Measurements from ENCODE around the gene VGLL4.

VGLL4 gene

DNA sequence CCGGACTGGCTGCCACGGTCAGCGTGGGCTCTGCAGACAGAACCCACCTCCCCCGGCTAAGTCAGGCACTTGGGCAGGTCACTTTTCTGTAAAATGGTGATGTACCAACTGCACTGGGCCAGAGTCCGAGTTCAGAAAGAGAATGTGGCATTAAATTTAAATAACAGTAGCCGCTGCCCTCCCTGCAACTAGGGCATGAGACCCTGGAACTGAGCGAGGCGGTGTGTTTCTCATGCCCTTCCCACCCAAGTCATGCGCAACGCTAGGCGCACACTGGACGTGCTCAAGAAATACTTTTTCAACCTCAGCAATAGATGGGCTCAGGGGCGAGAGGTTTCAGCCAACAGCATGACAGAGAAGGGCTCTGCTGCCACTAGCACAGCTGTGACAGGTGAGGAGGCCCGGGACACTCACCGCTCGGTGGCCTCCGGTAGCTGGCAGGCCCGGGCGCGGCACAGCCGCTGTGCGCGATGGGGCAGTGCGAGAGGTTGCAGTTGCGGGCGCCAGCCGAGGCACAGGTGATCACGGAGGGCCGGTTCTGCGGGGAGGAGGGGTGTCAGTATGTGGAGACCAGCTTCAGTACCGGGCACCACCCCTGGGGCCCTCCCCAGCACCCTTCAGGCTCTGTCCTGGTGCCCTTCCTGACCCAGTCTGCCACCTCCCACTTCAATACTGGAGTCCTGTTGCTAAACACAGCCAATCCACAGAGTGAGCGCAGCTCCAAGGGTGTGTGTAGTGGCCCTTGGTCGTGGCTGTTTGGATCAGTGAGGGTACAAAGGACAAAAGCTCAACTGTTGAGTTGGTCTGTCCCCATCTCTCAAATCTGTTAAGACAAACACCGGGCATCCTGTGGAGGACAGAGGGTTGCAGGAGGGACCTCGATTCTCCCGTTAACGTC lies 84.5 kb downstream of the VGLL4 start:
- no CpG with 5 or more reads among the region's 37 CpGs for WGBS (ENCODE audit: extremely low coverage, insufficient coverage, insufficient read length)
- Histone ChIP-seq H3K18ac (ENCODE audit: low read length) (no peak overlapping the region), H3K36me3 (ENCODE audit: control insufficient read depth in 1 of 2, insufficient read depth in 2 of 2, low read length in 2 of 2) (peaks cover 59 to 64% of the 10 kb centered on the region in 2 experiments), H3K79me1 (ENCODE audit: low read length) (peaks cover 4% of the 10 kb centered on the region), H3K9me3 (ENCODE audit: insufficient read depth, low read depth, low read length) (peaks cover 3% of the 10 kb centered on the region), H2BK120ac (ENCODE audit: insufficient read depth, low read length, poor library complexity) (no peak overlapping the region), H4K91ac (ENCODE audit: low read depth, low read length) (no peak overlapping the region), H4K12ac (ENCODE audit: low read depth, low read length) (no peak overlapping the region), H3K4me1 (ENCODE audit: control insufficient read depth in 1 of 2, insufficient read depth in 2 of 2, low read length in 2 of 2) (peaks cover 4 to 7% of the 10 kb centered on the region in 2 experiments), H2AFZ (ENCODE audit: insufficient read depth, low read length, poor library complexity) (no peak overlapping the region), H3K4me2 (ENCODE audit: low read length) (no peak overlapping the region), H3K79me2 (ENCODE audit: control insufficient read depth, insufficient read depth, low read length, poor library complexity) (peaks cover 3% of the 10 kb centered on the region), H3K27me3 (ENCODE audit: insufficient read depth, low read length) (no peaks in the 10 kb centered on the region), H3K23ac (ENCODE audit: low read length) (no peak overlapping the region), H3K27ac (ENCODE audit: low read depth, low read length) (no peak overlapping the region), H2AK5ac (ENCODE audit: low read length) (no peak overlapping the region), H3K14ac (ENCODE audit: low read length) (no peak overlapping the region), H2BK12ac (ENCODE audit: low read length) (no peak overlapping the region), H4K8ac (ENCODE audit: low read depth, low read length) (no peak overlapping the region), H3K4ac (ENCODE audit: low read depth, low read length) (no peak overlapping the region), H3K9ac (ENCODE audit: low read length) (no peak overlapping the region), H2BK5ac (ENCODE audit: low read depth, low read length, poor library complexity) (no peak overlapping the region), H3K4me3 (ENCODE audit: low read depth, low read length) (peak overlapping the region; percentile 8)
- DNase-seq: no peak

DNA sequence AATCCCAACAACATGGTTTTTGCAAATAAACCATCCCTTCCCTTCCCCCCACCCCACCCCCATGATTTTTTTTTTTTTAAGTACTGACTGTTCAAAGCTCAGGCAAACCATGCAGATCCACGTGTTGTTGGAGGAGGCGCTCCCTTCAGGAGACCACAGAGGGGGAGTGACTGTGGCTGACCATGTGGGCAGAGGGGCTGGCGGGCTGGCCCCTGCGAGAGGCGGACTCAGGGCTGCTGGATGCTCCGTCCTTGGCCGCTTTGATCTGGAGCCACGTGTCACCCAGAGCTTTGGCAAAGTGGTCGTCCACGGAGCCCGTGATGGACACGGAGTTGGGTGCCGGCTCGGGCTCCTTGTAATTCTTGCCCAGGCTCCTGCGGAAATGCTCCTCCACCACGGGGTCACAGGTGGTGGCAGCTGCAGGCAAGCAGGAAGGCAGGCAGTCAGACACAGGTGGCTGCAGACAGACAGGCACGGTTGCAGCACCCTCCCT lies 85.3 kb downstream of the VGLL4 start:
- Histone ChIP-seq H2BK120ac (ENCODE audit: insufficient read depth, low read length, poor library complexity) (no peak overlapping the region), H3K14ac (ENCODE audit: low read length) (no peak overlapping the region), H3K9me3 (ENCODE audit: insufficient read depth, low read depth, low read length) (peaks cover 5% of the 10 kb centered on the region), H2BK5ac (ENCODE audit: low read depth, low read length, poor library complexity) (no peak overlapping the region), H3K79me2 (ENCODE audit: control insufficient read depth, insufficient read depth, low read length, poor library complexity) (peaks cover 3% of the 10 kb centered on the region), H4K12ac (ENCODE audit: low read depth, low read length) (no peak overlapping the region), H3K27me3 (ENCODE audit: insufficient read depth, low read length) (no peaks in the 10 kb centered on the region), H2BK12ac (ENCODE audit: low read length) (no peak overlapping the region), H3K4me2 (ENCODE audit: low read length) (no peak overlapping the region), H3K4ac (ENCODE audit: low read depth, low read length) (no peak overlapping the region), H4K8ac (ENCODE audit: low read depth, low read length) (no peak overlapping the region), H3K4me3 (ENCODE audit: low read depth, low read length) (peak overlapping the region; percentile 8), H3K27ac (ENCODE audit: low read depth, low read length) (no peak overlapping the region), H2AFZ (ENCODE audit: insufficient read depth, low read length, poor library complexity) (no peak overlapping the region), H4K91ac (ENCODE audit: low read depth, low read length) (no peak overlapping the region), H3K79me1 (ENCODE audit: low read length) (peaks cover 4% of the 10 kb centered on the region), H3K9ac (ENCODE audit: low read length) (no peak overlapping the region), H2AK5ac (ENCODE audit: low read length) (no peak overlapping the region), H3K4me1 (ENCODE audit: control insufficient read depth in 1 of 2, insufficient read depth in 2 of 2, low read length in 2 of 2) (peaks cover 4 to 7% of the 10 kb centered on the region in 2 experiments), H3K23ac (ENCODE audit: low read length) (no peak overlapping the region), H3K18ac (ENCODE audit: low read length) (no peak overlapping the region), H3K36me3 (ENCODE audit: control insufficient read depth in 1 of 2, insufficient read depth in 2 of 2, low read length in 2 of 2) (peaks cover 62 to 64% of the 10 kb centered on the region in 2 experiments)
- DNase-seq: no peak
- whole genome bisulfite sequencing (ENCODE audit: extremely low coverage, insufficient coverage, insufficient read length): no CpG with 5 or more reads among the region's 17 CpGs

DNA sequence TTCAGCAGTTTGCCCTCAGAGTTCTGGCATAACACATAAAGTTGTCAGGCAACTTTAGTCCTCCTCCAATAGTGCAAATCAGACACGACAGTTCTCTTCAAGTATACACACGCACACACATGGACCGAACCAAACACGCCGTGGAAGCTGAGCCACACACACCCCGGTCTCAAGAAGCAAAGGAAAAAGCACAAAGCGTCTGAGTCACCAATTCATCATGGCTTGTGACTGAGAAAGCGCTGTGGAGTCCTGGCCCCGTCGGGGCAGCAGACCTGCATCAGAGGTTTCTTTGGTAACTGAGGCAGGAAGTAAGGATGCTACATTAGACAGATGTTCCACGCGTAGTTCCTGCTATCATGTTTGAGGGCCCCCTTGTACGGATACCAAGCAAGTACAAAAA lies 85.7 kb downstream of the VGLL4 start:
- Histone ChIP-seq H3K79me1 (ENCODE audit: low read length) (peaks cover 4% of the 10 kb centered on the region), H3K9me3 (ENCODE audit: insufficient read depth, low read depth, low read length) (peaks cover 5% of the 10 kb centered on the region), H3K4me1 (ENCODE audit: control insufficient read depth in 1 of 2, insufficient read depth in 2 of 2, low read length in 2 of 2) (peaks cover 4 to 7% of the 10 kb centered on the region in 2 experiments), H3K27me3 (ENCODE audit: insufficient read depth, low read length) (no peaks in the 10 kb centered on the region), H3K79me2 (ENCODE audit: control insufficient read depth, insufficient read depth, low read length, poor library complexity) (peaks cover 3% of the 10 kb centered on the region), H4K91ac (ENCODE audit: low read depth, low read length) (no peak overlapping the region), H3K27ac (ENCODE audit: low read depth, low read length) (no peak overlapping the region), H4K8ac (ENCODE audit: low read depth, low read length) (no peak overlapping the region), H2BK120ac (ENCODE audit: insufficient read depth, low read length, poor library complexity) (no peak overlapping the region), H3K4ac (ENCODE audit: low read depth, low read length) (no peak overlapping the region), H2AK5ac (ENCODE audit: low read length) (no peak overlapping the region), H2BK5ac (ENCODE audit: low read depth, low read length, poor library complexity) (no peak overlapping the region), H4K12ac (ENCODE audit: low read depth, low read length) (no peak overlapping the region), H3K4me3 (ENCODE audit: low read depth, low read length) (no peak overlapping the region), H3K23ac (ENCODE audit: low read length) (no peak overlapping the region), H2BK12ac (ENCODE audit: low read length) (no peak overlapping the region), H3K36me3 (ENCODE audit: control insufficient read depth in 1 of 2, insufficient read depth in 2 of 2, low read length in 2 of 2) (peaks cover 62 to 64% of the 10 kb centered on the region in 2 experiments), H3K14ac (ENCODE audit: low read length) (no peak overlapping the region), H2AFZ (ENCODE audit: insufficient read depth, low read length, poor library complexity) (no peak overlapping the region), H3K9ac (ENCODE audit: low read length) (no peak overlapping the region), H3K18ac (ENCODE audit: low read length) (no peak overlapping the region), H3K4me2 (ENCODE audit: low read length) (no peak overlapping the region)
- WGBS (ENCODE audit: extremely low coverage, insufficient coverage, insufficient read length): no CpG with 5 or more reads among the region's 13 CpGs
- DNase-seq: no peak

DNA sequence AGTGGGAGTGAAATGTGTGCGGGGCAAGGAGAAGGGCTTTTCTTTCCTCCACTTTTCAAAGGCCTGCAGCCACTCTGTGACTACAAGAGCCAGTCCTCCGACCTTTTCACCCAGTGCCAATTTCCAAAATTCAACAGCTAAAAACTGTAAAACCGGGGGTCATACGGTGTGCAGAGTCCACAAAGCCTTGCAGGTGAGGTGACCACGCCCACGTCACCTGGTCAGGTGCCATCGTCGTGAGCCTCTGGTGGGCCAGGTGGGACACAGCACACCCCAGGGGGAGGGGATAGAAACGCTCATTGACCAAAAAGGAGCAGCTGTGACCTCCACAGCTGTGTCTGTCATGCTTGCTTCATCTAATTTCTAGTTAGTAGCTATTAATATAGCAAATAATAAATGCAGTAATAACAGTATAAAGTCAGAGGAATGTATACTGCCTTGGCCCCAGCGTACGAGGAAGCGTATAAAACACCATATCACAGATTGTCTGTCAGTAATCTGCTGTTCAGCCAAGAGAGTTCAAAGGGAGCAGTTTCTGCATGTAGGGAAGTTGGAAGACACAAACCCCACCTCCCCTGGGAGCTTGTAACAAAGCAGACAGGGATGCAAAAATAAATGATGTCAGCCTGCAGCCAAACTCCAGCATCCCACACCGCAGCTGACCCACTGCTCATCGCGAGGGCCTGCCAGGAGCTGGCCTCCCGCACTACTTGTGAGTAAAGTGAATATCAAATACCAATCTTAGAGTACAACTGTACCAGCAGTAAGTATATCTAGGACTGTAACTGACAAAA lies 86.7 kb downstream of the VGLL4 start:
- H2AFZ ChIP-seq (ENCODE audit: insufficient read depth, low read length, poor library complexity): no peak overlapping the region
- peaks cover 61 to 63% of the 10 kb centered on the region in 2 experiments for H3K36me3 ChIP-seq (ENCODE audit: control insufficient read depth in 1 of 2, insufficient read depth in 2 of 2, low read length in 2 of 2)
- DNase-seq: no peak
- no peaks in the 10 kb centered on the region for H3K79me2 ChIP-seq (ENCODE audit: control insufficient read depth, insufficient read depth, low read length, poor library complexity)
- no peak overlapping the region for H2BK120ac ChIP-seq (ENCODE audit: insufficient read depth, low read length, poor library complexity)
- no peak overlapping the region for H2BK5ac ChIP-seq (ENCODE audit: low read depth, low read length, poor library complexity)
- H3K23ac ChIP-seq (ENCODE audit: low read length): no peak overlapping the region
- no peak overlapping the region for H3K9ac ChIP-seq (ENCODE audit: low read length)
- no peak overlapping the region for H3K27ac ChIP-seq (ENCODE audit: low read depth, low read length)
- H3K18ac ChIP-seq (ENCODE audit: low read length): peak overlapping the region; percentile 62
- no peak overlapping the region for H3K4me3 ChIP-seq (ENCODE audit: low read depth, low read length)
- no peak overlapping the region for H4K8ac ChIP-seq (ENCODE audit: low read depth, low read length)
- peaks cover 4 to 7% of the 10 kb centered on the region in 2 experiments for H3K4me1 ChIP-seq (ENCODE audit: control insufficient read depth in 1 of 2, insufficient read depth in 2 of 2, low read length in 2 of 2)
- no peak overlapping the region for H4K12ac ChIP-seq (ENCODE audit: low read depth, low read length)
- H3K9me3 ChIP-seq (ENCODE audit: insufficient read depth, low read depth, low read length): peaks cover 5% of the 10 kb centered on the region
- H4K91ac ChIP-seq (ENCODE audit: low read depth, low read length): no peak overlapping the region
- no peak overlapping the region for H2BK12ac ChIP-seq (ENCODE audit: low read length)
- H3K4me2 ChIP-seq (ENCODE audit: low read length): no peak overlapping the region
- H3K4ac ChIP-seq (ENCODE audit: low read depth, low read length): no peak overlapping the region
- H3K14ac ChIP-seq (ENCODE audit: low read length): no peak overlapping the region
- no CpG with 5 or more reads among the region's 16 CpGs for WGBS (ENCODE audit: extremely low coverage, insufficient coverage, insufficient read length)
- no peaks in the 10 kb centered on the region for H3K27me3 ChIP-seq (ENCODE audit: insufficient read depth, low read length)
- no peak overlapping the region for H2AK5ac ChIP-seq (ENCODE audit: low read length)
- H3K79me1 ChIP-seq (ENCODE audit: low read length): no peaks in the 10 kb centered on the region
